ENCODE data around the gene LPIN3. TPM values are rescaled to one million over a fixed set of nuclear protein-coding genes. Genes with fewer than 3 reads are reported as not detected.

Gene LPIN3
- polyA plus RNA-seq, 1 of the 3 experiments (the other 2 are of a cell fraction), result 0.21 TPM

DNA sequence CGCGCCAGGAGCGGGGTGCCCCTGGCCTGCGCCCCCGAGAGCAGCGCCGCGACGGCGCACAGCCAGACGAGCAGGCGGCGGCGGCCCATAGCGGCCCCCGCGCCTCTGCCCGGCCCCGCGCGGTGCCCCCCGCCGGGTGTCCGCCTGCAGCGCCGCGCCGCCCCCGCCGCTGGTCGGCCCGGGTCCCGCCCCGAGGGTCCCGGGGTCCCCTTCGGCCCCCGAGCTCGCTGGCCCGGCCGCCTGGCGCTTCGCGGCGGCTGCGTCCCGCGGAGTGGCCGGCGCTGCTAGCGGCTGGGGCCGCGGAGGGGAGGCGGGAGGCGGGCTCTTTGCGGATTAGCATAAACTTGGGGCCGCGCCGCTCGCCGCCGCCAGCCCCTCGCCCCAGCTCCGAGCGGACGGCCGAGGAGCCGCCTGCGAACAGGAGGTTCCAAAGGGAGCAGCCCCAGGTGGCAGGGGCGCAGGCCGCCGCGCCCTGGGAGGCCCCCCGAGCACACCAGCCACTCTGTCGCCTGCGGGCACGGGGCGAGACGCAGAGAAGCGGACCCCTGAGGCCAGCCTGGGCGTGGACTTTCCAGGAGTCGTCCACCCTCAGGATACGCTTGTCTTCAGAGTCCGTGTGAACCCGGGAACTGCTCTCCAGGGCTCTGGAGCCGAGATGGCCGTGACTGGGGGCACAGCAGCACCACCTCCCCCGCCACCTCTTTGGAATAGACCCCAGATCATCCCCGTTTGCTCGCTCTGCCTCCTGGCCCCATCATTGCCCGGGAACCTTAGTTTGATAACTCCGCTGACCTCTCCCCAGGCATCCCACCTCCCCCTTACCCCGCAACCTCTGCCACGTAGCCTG, 26.1 kb downstream of the LPIN3 start, which contains the start of gene EMILIN3 (continued):
- TF ChIP-seq, protein P1, sequence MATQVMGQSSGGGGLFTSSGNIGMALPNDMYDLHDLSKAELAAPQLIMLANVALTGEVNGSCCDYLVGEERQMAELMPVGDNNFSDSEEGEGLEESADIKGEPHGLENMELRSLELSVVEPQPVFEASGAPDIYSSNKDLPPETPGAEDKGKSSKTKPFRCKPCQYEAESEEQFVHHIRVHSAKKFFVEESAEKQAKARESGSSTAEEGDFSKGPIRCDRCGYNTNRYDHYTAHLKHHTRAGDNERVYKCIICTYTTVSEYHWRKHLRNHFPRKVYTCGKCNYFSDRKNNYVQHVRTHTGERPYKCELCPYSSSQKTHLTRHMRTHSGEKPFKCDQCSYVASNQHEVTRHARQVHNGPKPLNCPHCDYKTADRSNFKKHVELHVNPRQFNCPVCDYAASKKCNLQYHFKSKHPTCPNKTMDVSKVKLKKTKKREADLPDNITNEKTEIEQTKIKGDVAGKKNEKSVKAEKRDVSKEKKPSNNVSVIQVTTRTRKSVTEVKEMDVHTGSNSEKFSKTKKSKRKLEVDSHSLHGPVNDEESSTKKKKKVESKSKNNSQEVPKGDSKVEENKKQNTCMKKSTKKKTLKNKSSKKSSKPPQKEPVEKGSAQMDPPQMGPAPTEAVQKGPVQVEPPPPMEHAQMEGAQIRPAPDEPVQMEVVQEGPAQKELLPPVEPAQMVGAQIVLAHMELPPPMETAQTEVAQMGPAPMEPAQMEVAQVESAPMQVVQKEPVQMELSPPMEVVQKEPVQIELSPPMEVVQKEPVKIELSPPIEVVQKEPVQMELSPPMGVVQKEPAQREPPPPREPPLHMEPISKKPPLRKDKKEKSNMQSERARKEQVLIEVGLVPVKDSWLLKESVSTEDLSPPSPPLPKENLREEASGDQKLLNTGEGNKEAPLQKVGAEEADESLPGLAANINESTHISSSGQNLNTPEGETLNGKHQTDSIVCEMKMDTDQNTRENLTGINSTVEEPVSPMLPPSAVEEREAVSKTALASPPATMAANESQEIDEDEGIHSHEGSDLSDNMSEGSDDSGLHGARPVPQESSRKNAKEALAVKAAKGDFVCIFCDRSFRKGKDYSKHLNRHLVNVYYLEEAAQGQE (IDR thresholded peaks at IDR 0.05; ENCODE audit: low read depth, low read length), result no peak
- no peak for TF ChIP-seq FOXJ3 (CRISPR knock-in tag; IDR thresholded peaks at IDR 0.05)
- no peak for TF ChIP-seq EP300 (IDR thresholded peaks at IDR 0.05; ENCODE audit: borderline replicate concordance in 1 of 2, low read depth in 1 of 2, low read length in 1 of 2)
- TF ChIP-seq, protein P2, sequence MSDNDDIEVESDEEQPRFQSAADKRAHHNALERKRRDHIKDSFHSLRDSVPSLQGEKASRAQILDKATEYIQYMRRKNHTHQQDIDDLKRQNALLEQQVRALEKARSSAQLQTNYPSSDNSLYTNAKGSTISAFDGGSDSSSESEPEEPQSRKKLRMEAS (IDR thresholded peaks at IDR 0.05; ENCODE audit: low read depth), result no peak

DNA sequence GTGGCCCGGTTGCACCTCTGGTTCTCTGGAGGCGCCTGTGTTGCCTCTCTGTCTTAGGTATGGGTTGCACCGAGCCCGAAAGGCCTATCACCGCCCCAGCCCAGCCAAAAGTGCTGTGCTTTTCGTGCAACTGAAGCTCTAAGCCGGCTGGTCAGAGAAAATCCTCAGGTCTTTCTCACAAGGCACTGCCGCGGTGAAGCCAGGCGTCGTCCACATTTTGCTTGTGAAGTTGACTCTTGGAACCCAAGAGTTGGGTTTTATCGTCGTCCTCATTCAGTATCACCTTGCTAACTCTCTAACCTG, 26.7 kb downstream of the LPIN3 start:
- H3K27ac ChIP-seq (ENCODE audit: low read depth in 2 of 2, low read length in 1 of 2), result no peak overlapping the region
- H3K4me1 ChIP-seq (ENCODE audit: control insufficient read depth in 1 of 2, insufficient read depth in 2 of 2, low read depth in 1 of 2, low read length in 1 of 2), result peaks cover 0 to 4% of the 10 kb centered on the region in 2 experiments; a peak in 1 of 4 replicates
- no peak overlapping the region for H3K9ac ChIP-seq
- DNase-seq, result no peak
- no peaks in the 10 kb centered on the region for H4K20me1 ChIP-seq (ENCODE audit: insufficient read depth)
- H2AFZ ChIP-seq (ENCODE audit: low read depth), result no peak overlapping the region
- no peaks in the 10 kb centered on the region for H3K36me3 ChIP-seq (replicated peaks in 1 of 2; ENCODE audit: control insufficient read depth in 1 of 2, insufficient read depth in 2 of 2, low read length in 1 of 2)
- no peaks in the 10 kb centered on the region for H3K9me2 ChIP-seq
- POLR2A ChIA-PET, result no interaction called here
- no peaks in the 10 kb centered on the region for H3F3A ChIP-seq (replicated peaks; ENCODE audit: insufficient read depth)
- WGBS (ENCODE audit: low lambda C conversion rate), result 83% methylated on average over 12 of the region's 13 CpGs
- no peaks in the 10 kb centered on the region for H3K79me2 ChIP-seq (ENCODE audit: insufficient read depth)
- no peak overlapping the region for H3K4me2 ChIP-seq
- peaks cover 43% of the 10 kb centered on the region for H3K27me3 ChIP-seq (ENCODE audit: insufficient read depth)
- TF ChIP-seq TEAD4 (IDR thresholded peaks at IDR 0.05; ENCODE audit: borderline replicate concordance, insufficient read depth) (no peak), PBX3 (IDR thresholded peaks at IDR 0.05) (no peak), SMC3 (IDR thresholded peaks at IDR 0.05; ENCODE audit: low read depth, low read length) (no peak), FOXM1 (IDR thresholded peaks at IDR 0.05; ENCODE audit: low read depth) (no peak), USF1 (IDR thresholded peaks at IDR 0.05; ENCODE audit: borderline replicate concordance, low read depth) (no peak), FOXJ3 (CRISPR knock-in tag; IDR thresholded peaks at IDR 0.05) (no peak)
- TF ChIP-seq, protein P1 (IDR thresholded peaks at IDR 0.05; ENCODE audit: low read depth, low read length), result no peak
- TF ChIP-seq, protein P3, sequence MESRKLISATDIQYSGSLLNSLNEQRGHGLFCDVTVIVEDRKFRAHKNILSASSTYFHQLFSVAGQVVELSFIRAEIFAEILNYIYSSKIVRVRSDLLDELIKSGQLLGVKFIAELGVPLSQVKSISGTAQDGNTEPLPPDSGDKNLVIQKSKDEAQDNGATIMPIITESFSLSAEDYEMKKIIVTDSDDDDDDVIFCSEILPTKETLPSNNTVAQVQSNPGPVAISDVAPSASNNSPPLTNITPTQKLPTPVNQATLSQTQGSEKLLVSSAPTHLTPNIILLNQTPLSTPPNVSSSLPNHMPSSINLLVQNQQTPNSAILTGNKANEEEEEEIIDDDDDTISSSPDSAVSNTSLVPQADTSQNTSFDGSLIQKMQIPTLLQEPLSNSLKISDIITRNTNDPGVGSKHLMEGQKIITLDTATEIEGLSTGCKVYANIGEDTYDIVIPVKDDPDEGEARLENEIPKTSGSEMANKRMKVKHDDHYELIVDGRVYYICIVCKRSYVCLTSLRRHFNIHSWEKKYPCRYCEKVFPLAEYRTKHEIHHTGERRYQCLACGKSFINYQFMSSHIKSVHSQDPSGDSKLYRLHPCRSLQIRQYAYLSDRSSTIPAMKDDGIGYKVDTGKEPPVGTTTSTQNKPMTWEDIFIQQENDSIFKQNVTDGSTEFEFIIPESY (IDR thresholded peaks at IDR 0.05; ENCODE audit: borderline replicate concordance, low read depth), result no peak
- H3K9me3 ChIP-seq, result no peaks in the 10 kb centered on the region
- H3K4me3 ChIP-seq (ENCODE audit: low read depth in 2 of 2, low read length in 1 of 2), result no peak overlapping the region
- CTCF ChIA-PET, result interaction anchor here (0.6 kb wide), 1 partner anchor 204 kb away, joined by 3 read pairs; no protein-coding TSS in a partner anchor
